Measurements from ENCODE around the gene PARD6G.

PARD6G gene

GRCh38 chr18:80246445-80247392 is 595 bp downstream of the PARD6G start:
- Histone ChIP-seq H3K79me2 (no peaks in the 10 kb centered on the region), H3K27ac (no peak overlapping the region), H3K9me3 (ENCODE audit: control insufficient read depth, low read length) (no peaks in the 10 kb centered on the region), H3K4me1 (no peaks in the 10 kb centered on the region), H3K27me3 (ENCODE audit: control insufficient read depth, insufficient read depth, low read length) (no peaks in the 10 kb centered on the region), H3K4me3 (ENCODE audit: low read depth, low read length) (peak overlapping the region; percentile 48), H3K4me2 (ENCODE audit: low read length) (peak overlapping the region; percentile 86), H2AFZ (peak overlapping the region; percentile 97), H3K36me3 (ENCODE audit: control insufficient read depth, insufficient read depth, low read length) (no peaks in the 10 kb centered on the region), H3K9ac (peak overlapping the region; percentile 38)
- no peak for TF ChIP-seq CTCF (IDR thresholded peaks at IDR 0.05)

- H3K27ac ChIP-seq = no peak overlapping the region
- no peak overlapping the region for H3K9ac ChIP-seq
- peak overlapping the region; percentile 48 for H2AFZ ChIP-seq
Measured at GRCh38 chr18:80245781-80246444, 1.4 kb downstream of the PARD6G start.

GRCh38 chr18:80244956-80245730 is 2.2 kb downstream of the PARD6G start:
- Histone ChIP-seq H3K9ac (no peak overlapping the region), H3K79me2 (no peaks in the 10 kb centered on the region)

More at GRCh38 chr18:80245781-80246444, 1.4 kb downstream of the PARD6G start:
- Histone ChIP-seq H3K36me3 (ENCODE audit: control insufficient read depth, insufficient read depth, low read length) (no peaks in the 10 kb centered on the region), H3K4me3 (ENCODE audit: low read depth, low read length) (no peak overlapping the region), H3K79me2 (no peaks in the 10 kb centered on the region), H3K4me2 (ENCODE audit: low read length) (peak overlapping the region; percentile 22), H3K4me1 (no peaks in the 10 kb centered on the region), H3K27me3 (ENCODE audit: control insufficient read depth, insufficient read depth, low read length) (no peaks in the 10 kb centered on the region), H3K9me3 (ENCODE audit: control insufficient read depth, low read length) (no peaks in the 10 kb centered on the region)
- no peak for TF ChIP-seq CTCF (IDR thresholded peaks at IDR 0.05)

GRCh38 chr18:80244167-80244566 is 3.1 kb downstream of the PARD6G start:
- H3K36me3 ChIP-seq (ENCODE audit: control insufficient read depth, insufficient read depth, low read length) = no peaks in the 10 kb centered on the region
- H3K27me3 ChIP-seq (ENCODE audit: control insufficient read depth, insufficient read depth, low read length) = no peaks in the 10 kb centered on the region
- no peaks in the 10 kb centered on the region for H3K4me1 ChIP-seq
- H3K4me2 ChIP-seq (ENCODE audit: low read length) = no peak overlapping the region
- TF ChIP-seq CTCF (IDR thresholded peaks at IDR 0.05) = no peak
- no peak overlapping the region for H3K27ac ChIP-seq
- no peaks in the 10 kb centered on the region for H3K79me2 ChIP-seq
- H2AFZ ChIP-seq = no peak overlapping the region
- no peak overlapping the region for H3K9ac ChIP-seq
- no peak overlapping the region for H3K4me3 ChIP-seq (ENCODE audit: low read depth, low read length)
- H3K9me3 ChIP-seq (ENCODE audit: control insufficient read depth, low read length) = no peaks in the 10 kb centered on the region

More at GRCh38 chr18:80244956-80245730, 2.2 kb downstream of the PARD6G start:
- Histone ChIP-seq H3K4me1 (no peaks in the 10 kb centered on the region), H3K27me3 (ENCODE audit: control insufficient read depth, insufficient read depth, low read length) (no peaks in the 10 kb centered on the region), H3K9me3 (ENCODE audit: control insufficient read depth, low read length) (no peaks in the 10 kb centered on the region), H3K4me2 (ENCODE audit: low read length) (no peak overlapping the region), H3K4me3 (ENCODE audit: low read depth, low read length) (no peak overlapping the region), H3K36me3 (ENCODE audit: control insufficient read depth, insufficient read depth, low read length) (no peaks in the 10 kb centered on the region), H2AFZ (no peak overlapping the region), H3K27ac (no peak overlapping the region)
- TF ChIP-seq CTCF (IDR thresholded peaks at IDR 0.05) = no peak

All from parathyroid adenoma (tissue), 2 donors.